Epithelial cell of prostate (primary cell): ENCODE data around the gene CCDC136.

Experiments used
- DNase-seq: peaks from one replicate; pipeline ENCODE4 v3.0.0-alpha.2; 2011; ENCODE audit warnings: low read depth, low spot score
- H3K27ac ChIP-seq: fragments of 450-650 bp; 2 replicates; pipeline ENCODE4 v1.5.1; 2017; ENCODE audit warnings: mild to moderate bottlenecking

CCDC136 gene

DNA sequence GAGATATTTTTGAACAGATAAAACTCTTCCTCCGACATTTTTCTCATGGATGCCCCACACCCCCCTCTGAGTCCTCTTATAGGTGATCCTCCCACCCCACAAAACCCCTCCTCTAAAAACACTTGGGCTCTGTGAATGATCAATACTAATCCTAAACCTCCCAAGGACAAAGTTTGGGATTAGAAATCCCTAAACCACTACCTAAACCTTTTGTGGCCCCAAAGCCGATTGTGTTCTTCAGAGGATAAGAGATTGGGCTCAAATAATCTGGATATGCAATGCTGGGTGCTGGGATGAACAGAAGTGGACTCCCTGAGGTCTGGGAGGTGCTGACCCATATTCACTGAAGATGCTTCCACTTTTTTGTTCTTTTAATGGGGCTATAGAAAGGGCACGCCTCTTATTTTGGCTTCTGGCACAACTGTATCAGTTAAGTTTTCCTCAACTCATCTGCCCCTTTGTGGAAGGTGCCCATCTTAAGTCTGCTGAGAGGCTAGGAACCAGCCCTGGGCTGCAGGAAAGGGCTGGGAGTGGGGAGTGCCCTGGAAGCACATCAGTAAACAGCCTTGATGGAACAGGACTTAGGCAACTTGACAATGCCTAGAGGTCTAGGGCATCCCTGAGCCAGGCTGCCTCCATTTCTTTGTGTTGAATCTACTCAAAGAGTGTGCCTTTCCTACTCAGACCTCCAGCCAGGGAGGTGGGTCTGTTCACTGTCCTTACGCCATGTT, 15.9 kb upstream of the CCDC136 start, which contains the start of gene OPN1SW:
TSS of gene OPN1SW (minus strand) at position 51 of the 731 bp plus-strand sequence. CDS start at position 38, 13 bp downstream.
- DNase-seq = no peak
- H3K27ac ChIP-seq = no peak within 1 kb of the TSS

DNA sequence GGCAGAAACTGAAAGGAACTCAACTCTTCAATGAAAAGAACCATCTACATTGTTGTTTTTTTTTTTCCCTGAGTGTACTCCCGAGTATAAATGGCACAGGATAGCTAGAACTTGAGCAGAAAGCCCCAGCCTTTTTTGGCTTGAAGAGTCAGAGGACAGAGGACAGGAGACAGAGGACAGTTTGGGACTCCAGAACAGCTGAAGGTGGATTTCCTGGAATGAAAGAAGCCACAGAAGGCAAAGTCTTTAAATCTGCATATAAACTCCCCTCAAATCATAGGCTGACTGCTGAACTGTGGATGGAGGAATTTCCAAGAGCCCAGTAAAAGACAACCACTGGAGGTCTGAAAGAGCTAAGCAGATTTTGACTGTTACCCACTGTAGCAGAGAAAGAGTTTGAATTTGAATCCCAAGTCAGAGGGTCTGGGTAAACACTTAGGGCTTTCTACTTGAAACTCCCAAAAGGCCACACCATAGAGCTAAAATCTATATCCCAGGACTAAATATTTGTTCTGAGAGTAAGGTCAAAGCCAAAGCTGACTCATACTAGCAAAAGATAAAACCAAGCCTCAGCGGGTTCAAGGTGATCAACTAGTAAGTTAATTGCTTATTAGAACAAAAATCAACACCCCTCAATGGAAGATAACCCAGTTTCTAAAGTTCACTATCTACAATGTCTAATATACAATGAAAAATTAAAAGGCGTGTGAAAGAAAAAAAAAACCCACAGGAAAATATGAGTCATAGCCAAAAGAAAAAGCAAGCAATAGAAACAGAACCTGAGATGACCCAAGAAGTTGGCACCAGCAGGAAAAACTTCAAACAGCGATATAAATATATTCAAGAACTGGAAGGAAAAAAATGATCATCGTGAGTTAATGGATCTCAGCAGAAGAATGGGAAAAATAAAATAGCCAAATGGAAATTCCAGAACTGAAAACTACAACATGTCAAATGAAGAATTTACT, 14.3 kb upstream of the CCDC136 start:
- no peak overlapping the region for H3K27ac ChIP-seq
- DNase-seq = no peak

DNA sequence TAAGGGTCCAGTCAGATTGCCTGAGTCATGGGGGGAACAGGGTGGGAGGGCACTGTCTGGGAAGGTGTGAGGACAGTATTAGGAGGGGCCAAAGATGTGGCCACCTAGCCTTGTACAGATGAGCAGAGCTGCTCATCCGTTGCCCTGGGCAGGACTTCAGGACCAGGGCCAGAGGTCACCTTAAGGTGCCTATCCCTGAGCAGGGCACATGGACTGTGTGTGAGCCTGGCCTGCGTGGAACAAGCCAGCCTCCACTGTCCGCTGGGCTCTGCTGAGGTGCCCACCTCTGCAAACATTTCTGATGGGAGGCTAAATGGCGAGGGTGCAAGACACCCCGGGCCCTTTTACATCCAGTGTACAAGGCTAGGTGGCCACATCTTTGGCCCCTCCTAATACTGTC, 12.8 kb upstream of the CCDC136 start:
- no peak overlapping the region for H3K27ac ChIP-seq
- DNase-seq = no peak

DNA sequence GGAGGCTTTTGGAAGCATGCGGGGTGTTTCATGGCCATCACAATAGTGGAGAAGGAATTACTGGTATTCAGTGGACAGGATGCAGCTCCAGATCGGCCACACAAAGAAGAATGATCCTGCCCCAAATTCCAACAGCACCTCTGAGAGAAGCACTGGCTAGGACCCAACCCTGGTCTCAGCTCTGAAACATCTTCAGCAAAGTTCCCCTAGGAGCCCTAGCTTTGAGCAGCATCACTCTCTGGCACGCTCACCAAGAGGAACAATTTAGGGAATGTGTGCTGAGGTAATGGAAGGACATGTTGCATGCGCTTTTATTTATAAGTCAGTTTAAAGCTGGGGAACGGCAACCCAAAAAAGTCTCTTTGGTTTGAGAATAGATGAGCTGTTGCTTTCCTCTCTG, 10.6 kb upstream of the CCDC136 start:
- no peak for DNase-seq
- H3K27ac ChIP-seq = no peak overlapping the region

DNA sequence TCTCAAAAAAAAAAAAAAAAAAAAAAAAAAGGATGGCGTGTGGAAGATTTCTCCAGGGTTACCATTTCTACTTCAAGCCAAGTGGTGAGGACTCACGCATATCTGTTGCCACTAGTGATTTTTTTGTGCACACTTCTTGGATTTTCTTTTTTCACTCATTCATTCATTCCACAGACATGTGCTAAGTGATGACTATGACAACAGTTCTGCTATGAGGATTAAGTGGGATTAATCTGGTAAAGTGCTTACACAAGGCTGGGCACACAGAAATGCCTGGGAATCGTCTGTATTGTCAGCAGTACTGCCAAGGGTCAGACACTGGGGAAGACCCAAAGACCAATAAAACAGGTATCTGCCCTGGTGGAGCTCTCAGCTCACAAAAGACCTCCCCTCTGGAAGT, 9.9 kb upstream of the CCDC136 start:
- no peak overlapping the region for H3K27ac ChIP-seq
- no peak for DNase-seq

DNA sequence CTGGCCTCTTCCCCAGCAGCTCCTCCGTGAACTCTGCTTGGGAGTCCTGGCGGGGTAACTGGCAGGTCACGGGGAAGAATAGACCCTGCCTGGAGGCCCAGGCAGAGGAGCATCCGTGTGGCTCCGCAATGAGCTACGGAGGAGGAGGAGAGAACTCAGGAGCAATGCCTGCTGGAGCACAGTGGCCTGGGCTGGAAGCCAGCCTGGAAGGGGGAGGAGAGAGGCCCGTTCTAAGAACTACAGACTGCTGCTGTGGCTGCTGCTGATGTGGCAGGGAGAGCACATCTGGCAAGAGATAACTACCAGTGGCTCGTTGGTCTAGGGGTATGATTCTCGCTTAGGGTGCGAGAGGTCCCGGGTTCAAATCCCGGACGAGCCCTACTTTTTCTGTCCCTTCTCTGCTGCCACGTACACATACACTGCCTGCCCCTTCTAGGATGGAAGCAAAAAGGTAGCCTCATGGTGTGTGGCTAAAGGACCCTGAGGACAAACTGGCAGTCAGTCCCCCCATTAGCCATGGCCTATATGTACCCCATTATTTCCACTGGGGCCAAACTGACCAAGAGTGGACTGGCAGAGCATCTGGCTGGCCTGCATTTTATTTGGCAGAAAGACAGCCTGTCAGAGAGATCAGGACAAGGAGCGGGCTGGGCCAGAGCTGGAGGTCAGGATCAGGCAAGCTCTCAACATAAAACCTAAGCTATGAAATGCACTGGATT, 8.5 kb upstream of the CCDC136 start:
- H3K27ac ChIP-seq = no peak overlapping the region
- DNase-seq = no peak

DNA sequence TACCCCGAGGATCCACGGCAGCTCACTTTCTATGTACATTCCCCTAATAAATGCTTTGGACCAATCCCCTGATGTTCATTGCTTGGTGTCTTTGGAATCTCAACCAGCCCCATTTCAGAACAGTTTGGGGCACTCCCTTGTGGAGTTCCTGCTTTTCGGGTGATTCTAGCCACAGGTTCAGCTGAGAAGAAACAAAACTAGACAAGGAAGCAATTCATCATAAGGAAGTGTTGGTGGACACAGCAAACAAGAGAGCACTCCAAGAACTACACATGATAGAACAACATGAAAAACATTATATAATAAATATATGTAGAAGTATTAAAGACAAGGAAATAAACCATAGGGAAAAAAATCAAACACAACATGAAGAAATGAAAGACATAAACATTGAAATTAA, 6.0 kb upstream of the CCDC136 start:
- peak; percentile 22 for DNase-seq
- no peak overlapping the region for H3K27ac ChIP-seq

DNA sequence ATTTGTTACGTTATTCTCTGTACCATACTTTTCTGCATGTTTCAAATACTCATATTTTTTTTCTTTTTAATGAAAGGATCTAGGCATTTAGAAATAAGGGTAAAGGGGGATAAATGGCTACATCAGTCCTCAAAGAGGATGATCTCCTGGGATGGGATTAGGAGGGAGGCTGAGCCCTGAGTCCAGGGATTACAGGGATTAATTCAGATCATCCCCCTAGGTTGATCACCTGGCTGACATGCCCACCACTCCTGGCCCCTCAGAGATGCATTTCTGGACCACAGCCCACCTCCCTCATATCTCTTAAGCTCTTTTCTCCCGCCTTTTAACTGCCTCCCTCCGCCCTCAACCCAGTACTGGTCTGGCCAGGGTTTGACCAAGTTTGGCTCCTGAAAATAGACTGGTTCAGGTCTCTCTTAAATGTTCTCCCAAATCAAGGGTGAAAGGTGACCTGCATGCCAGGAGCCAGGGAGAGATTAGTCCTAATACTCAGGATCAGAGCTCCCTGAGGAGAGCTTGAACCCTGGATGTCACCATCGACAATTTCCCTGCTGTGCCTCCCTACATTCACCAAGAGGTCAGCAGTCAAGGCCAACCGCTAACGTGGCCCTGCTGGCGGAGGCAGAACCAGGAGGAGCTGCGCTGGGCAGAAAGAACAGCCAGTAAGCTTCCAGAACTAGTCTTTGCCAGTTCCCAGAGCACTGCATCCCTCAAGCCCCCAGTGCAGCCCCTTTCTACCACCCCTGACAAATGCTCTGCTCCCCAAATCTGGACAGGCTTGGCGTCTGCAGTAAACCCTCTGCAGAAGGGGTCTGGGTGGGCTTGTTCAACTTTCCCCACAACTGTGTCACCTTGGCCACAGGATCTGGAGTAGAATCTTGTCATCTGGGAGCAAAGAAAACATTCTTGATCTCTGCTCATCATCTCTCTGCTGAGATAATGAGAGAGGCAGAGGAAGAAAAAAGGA, 3.0 kb upstream of the CCDC136 start:
- H3K27ac ChIP-seq = no peak overlapping the region
- no peak for DNase-seq

DNA sequence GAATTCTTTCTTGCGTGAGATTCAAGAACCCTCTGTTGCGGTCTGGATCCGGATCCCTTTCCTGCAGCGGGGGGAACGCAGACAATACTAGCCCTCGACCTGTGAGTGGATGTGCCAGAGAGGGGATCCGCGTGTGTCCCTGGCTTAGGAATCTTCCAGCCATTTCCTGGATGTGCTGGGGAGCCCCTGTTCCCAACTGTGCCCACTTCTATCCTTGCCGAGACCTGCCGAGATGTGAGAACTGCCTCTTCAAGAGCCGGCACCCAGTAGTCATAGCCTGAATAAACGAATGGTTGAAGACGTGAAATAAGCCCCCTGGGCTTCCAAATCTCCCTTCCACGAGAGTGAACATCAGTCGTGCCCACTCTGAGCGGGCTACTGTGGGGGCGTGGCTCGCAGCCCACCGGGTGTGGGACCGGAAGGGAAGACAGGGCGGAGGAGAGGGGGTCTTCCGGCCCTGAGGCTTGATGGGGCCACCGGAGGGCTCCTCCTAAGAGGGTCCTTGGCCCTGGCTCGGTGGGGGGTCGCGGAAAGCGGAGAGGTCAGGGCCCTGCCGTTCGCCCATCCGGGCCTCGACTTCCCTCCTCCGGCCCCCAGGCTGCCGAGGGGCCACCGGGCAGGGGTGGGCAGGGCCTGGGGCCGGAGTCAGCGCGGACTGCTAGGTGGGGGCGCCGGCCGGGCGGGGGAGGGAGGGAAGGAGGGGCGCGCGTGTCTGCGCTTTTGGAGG, 1.3 kb upstream of the CCDC136 start:
- no peak for DNase-seq
- no peak overlapping the region for H3K27ac ChIP-seq

DNA sequence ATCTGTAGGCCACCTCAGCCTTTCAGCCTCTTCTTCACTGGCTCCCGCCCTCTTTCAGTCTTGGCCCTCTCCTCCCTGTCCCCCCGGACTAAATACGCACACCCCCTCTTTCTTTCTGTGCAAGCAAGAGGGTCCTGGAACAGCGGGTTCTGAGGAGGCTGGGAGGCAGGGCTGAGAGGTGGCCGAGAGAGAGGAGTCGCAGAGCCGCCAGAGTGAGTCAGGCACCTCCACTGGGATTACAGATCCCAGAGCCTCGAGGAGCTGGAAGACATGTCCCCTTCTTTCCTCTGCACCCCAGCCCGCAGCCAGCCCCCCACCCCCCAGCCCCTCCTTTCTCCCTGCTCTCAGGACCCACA, 182 bp downstream of the CCDC136 start:
- no peak for DNase-seq
- no peak overlapping the region for H3K27ac ChIP-seq

DNA sequence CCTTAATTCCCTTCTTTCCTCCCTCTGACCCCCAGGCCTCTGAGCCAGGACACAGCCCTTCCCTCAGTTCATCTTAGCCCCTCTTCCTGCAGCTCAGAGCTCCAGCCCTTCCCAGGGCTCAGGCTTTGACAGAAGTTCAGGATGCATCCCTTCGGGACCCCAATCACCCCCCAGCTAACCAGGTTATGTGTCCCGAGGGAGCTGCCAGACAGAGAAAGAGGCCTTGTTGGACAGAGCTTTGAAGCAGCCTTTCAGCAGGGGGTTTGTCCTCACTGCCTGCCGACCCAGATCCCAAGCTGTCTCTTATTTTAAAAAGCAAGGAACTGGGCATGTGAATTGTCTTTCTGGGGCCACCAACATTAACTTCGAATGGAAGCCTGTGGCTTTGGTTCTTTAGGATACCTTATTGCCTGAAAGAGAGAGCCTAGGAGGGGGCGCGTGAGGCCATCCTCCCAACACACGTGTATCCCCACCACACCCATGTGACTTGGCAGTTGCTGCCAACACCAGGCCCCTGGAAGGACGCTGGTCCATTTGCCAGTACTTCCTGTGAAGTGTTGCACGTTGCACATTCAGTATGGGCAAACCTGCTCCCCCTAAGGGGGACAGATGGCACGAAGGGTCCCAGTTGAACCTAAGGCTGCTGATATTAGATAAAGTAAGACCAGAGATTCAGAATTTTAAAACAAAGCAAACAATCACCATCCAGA, 858 bp downstream of the CCDC136 start:
- no peak for DNase-seq
- H3K27ac ChIP-seq = no peak overlapping the region

DNA sequence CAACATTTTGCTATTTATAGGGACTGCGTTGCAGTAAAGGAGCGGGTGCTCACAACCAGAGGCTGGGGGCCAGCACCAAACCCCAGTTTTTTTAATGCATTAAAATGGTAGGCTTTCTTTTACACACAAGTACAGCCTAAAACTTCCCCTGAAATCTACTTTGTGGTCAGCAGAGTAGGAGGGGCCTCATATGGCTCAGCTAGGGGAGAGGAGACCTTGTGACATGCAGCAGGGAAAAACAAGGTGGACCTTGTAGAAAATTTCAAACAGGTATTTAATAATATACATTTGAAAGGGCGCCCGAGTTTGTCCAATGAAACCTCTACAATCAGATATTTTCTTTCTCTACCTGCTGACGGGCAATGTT, 1.4 kb downstream of the CCDC136 start:
- no peak overlapping the region for H3K27ac ChIP-seq
- no peak for DNase-seq

DNA sequence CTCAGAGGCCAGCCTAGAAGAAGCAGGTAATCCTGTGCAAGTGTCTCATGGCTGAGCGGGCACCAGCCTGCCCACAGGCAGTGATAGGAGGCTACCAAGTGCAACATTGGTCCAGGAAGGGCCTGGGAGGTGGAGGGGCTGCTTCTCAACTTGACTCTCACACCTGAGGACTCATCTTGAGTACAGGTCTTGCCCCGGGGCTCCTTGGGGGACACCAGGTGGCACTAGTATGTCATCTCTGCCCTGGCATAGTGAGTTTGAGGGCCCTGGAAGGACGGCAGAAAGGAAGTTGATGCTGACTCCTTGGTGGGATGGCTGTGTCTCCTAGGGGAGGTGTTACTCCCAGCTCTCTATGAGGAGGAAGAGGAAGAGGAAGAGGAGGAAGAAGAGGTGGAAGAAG, 2.3 kb downstream of the CCDC136 start:
- no peak for DNase-seq
- no peak overlapping the region for H3K27ac ChIP-seq

DNA sequence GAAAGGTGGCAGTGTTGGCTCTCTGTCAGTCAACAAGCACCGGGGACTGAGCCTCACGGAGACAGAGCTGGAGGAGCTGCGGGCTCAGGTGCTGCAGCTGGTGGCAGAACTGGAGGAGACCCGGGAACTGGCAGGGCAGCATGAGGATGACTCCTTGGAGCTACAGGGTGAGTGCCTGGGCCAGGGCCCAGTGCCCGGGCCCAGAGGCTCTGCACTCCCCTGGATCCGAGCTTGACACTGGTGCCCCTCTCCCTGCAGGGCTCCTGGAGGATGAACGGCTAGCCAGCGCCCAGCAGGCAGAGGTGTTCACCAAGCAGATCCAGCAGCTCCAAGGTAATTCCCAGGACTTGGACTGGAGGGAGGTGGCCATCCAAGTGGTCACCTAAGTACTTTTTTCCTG, 2.7 kb downstream of the CCDC136 start:
- H3K27ac ChIP-seq = no peak overlapping the region
- DNase-seq = no peak

DNA sequence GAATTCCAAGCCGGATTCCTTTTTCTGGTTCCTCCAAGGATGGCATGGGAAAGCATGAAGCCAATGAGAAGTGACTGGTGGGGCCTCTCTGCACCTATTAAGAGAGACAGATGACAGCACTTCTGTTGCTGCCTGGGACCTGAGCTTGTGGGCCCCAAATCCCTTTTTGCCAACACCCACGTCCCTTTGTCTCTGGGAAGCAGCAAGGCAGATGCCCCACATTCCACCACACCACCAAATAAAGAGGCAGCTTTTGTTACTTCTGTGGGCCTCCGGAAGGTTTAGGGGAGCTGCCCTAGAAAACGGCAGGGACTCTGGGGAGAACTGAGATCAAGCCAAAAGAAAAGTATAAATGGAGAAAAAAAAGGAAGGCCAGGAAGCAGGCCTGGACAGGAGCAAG, 3.4 kb downstream of the CCDC136 start:
- no peak for DNase-seq
- H3K27ac ChIP-seq = no peak overlapping the region

DNA sequence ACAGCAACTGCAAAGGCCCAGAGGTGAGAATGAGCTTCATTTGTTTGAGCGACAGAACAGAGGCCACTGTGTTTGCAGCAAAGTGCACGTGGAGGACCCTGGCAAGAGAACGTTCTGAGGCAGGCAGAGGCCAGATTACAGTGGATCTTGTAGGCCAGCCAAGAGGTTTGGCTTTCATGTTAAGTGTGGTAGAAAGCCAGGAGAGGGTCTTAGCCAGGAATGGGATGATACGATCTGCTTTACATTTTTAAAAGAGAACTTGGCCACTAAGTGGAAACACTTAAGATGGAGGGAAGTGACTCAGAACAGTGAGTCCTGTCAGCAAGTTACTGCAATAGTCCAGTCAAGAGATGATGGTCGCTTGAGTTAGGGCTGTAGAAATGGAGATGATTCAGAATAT, 4.6 kb downstream of the CCDC136 start:
- DNase-seq = no peak
- H3K27ac ChIP-seq = no peak overlapping the region

DNA sequence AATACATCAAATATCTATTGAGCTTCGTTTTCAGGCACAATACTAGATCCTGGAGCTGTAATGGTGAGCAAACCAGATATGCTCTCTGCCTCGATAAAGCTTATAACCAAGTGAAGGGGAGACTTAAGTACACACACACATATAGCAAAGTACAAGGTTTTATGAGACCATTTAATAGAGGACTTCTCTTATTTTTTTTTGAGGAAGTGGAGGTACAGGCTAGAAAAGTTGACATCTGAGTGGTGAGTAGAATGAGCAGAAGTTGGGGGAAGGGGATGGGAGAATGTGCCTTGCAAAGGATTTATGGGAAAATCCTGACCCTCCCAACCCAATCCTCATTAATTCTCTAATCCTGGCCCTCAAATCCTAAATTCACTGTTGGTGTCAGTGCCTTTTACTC, 7.7 kb downstream of the CCDC136 start:
- H3K27ac ChIP-seq = no peak overlapping the region
- no peak for DNase-seq

DNA sequence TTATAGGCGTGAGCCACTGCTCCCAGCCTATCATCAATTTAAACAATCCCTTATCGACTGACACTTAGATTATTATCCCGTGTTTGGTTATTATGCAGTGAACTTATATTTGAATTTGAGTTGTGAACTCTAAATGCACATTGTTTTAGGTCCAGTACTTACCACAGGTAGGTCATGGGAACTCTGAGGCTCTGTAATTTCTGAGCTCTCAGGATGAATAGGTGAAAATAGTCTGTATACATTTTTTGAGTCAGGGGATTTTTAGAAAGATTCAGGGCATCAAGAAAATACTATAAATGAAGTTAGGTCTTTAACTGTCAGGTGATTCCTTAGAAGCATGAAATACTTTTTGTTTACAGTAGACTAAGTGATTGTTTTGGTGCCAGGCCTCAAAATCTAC, 8.8 kb downstream of the CCDC136 start:
- H3K27ac ChIP-seq = no peak overlapping the region
- DNase-seq = no peak

DNA sequence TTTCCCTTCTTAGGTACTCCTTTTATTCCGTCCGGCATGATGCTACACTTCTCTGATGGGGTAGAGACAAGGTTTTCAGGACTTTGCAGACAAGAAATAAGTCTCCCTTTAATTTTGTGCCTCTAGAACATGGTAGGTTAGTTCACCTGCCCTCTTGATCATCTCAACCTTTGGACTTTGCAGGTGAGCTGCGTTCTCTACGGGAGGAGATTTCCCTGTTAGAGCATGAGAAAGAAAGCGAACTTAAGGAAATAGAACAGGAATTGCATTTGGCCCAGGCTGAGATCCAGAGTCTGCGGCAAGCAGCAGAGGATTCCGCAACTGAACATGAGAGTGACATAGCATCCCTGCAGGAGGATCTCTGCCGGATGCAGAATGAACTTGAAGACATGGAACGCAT, 9.2 kb downstream of the CCDC136 start:
- DNase-seq = no peak
- no peak overlapping the region for H3K27ac ChIP-seq
